HepG2 (cell line): Measurements from ENCODE around the gene TEX19. TPM values are rescaled to one million over a fixed set of nuclear protein-coding genes. Genes with fewer than 3 reads are reported as not detected.

Source experiments
- ADNP ChIP-seq: sonication (generic); formaldehyde crosslinking; IDR thresholded peaks from 2 replicates; pipeline ENCODE4 v1.4.0; 2020; ENCODE audit warnings: missing genetic modification reagents
- E2F1 ChIP-seq: sonication (generic); formaldehyde crosslinking; IDR thresholded peaks from 2 replicates; pipeline ENCODE4 v1.5.0; 2020; ENCODE audit warnings: missing genetic modification reagents
- HNRNPL ChIP-seq: fragments of 200-400 bp; formaldehyde crosslinking; IDR thresholded peaks from 2 replicates; pipeline ENCODE4 v1.6.1; 2017; ENCODE audit warnings: mild to moderate bottlenecking, low read depth, low read length
- KLF11 ChIP-seq: IDR thresholded peaks from 2 replicates; pipeline ENCODE4 v1.6.1; 2016; ENCODE audit warnings: missing compliant biosample characterization
- MAZ ChIP-seq, 2 experiments: sonication (generic) in 1 of 2; formaldehyde crosslinking in 1 of 2; IDR thresholded peaks; 2 replicates each; pipeline versions ENCODE4 v1.5.0 to v1.6.1; 2012 to 2020; ENCODE audit warnings: low read depth in 2 of 2, mild to moderate bottlenecking in 2 of 2, borderline replicate concordance in 1 of 2, improper control_type of control experiment in 1 of 2, low read length in 1 of 2, missing genetic modification reagents in 1 of 2, moderate library complexity in 1 of 2
- MED1 ChIP-seq: sonication (generic); formaldehyde crosslinking; IDR thresholded peaks from 2 replicates; pipeline ENCODE4 v1.4.0; 2020; ENCODE audit warnings: missing genetic modification reagents
- MEIS1 ChIP-seq: sonication (generic); formaldehyde crosslinking; IDR thresholded peaks from 2 replicates; pipeline ENCODE4 v1.9.0; 2021; ENCODE audit warnings: mild to moderate bottlenecking, missing genetic modification reagents, moderate library complexity, borderline replicate concordance
- PAWR ChIP-seq: sonication (generic); formaldehyde crosslinking; IDR thresholded peaks from 2 replicates; pipeline ENCODE4 v1.4.0; 2020; ENCODE audit warnings: missing genetic modification reagents, mild to moderate bottlenecking, borderline replicate concordance
- SNAPC2 ChIP-seq: sonication (generic); formaldehyde crosslinking; IDR thresholded peaks from 2 replicates; pipeline ENCODE4 v1.8.1; 2022; ENCODE audit warnings: mild to moderate bottlenecking, missing genetic modification reagents
- SRF ChIP-seq: IDR thresholded peaks from 2 replicates; pipeline ENCODE4 v1.6.1; 2011; ENCODE audit warnings: mild to moderate bottlenecking, low read depth, low read length, moderate library complexity
- SSRP1 ChIP-seq: IDR thresholded peaks from 2 replicates; pipeline ENCODE4 v1.6.1; 2016; ENCODE audit warnings: control low read depth
- STAT5B ChIP-seq: sonication (generic); formaldehyde crosslinking; IDR thresholded peaks from 2 replicates; pipeline ENCODE4 v1.4.0; 2020; ENCODE audit warnings: missing genetic modification reagents
- ZBTB37 ChIP-seq: sonication (generic); formaldehyde crosslinking; IDR thresholded peaks from 2 replicates; pipeline ENCODE4 v1.4.0; 2020; ENCODE audit warnings: mild to moderate bottlenecking, missing genetic modification reagents
- ZBTB39 ChIP-seq: sonication (generic); formaldehyde crosslinking; IDR thresholded peaks from 2 replicates; pipeline ENCODE4 v1.5.0; 2020; ENCODE audit warnings: missing genetic modification reagents
- ZBTB7B ChIP-seq: sonication (generic); formaldehyde crosslinking; IDR thresholded peaks from 2 replicates; pipeline ENCODE4 v1.4.0; 2020; ENCODE audit warnings: missing genetic modification reagents
- ZNF121 ChIP-seq: sonication (generic); formaldehyde crosslinking; IDR thresholded peaks from 2 replicates; pipeline ENCODE4 v1.5.0; 2020; ENCODE audit warnings: mild to moderate bottlenecking, missing genetic modification reagents
- ZNF280D ChIP-seq: sonication (generic); formaldehyde crosslinking; IDR thresholded peaks from 2 replicates; pipeline ENCODE4 v1.5.1; 2020; ENCODE audit warnings: mild to moderate bottlenecking, missing genetic modification reagents
- ZNF317 ChIP-seq: sonication (generic); formaldehyde crosslinking; IDR thresholded peaks from 2 replicates; pipeline ENCODE4 v1.5.0; 2020; ENCODE audit warnings: mild to moderate bottlenecking, missing genetic modification reagents
- ZNF552 ChIP-seq: sonication (generic); formaldehyde crosslinking; IDR thresholded peaks from 2 replicates; pipeline ENCODE4 v1.9.0; 2022; ENCODE audit warnings: missing genetic modification reagents, mild to moderate bottlenecking, borderline replicate concordance
- ZNF563 ChIP-seq: sonication (generic); formaldehyde crosslinking; IDR thresholded peaks from 2 replicates; pipeline ENCODE4 v1.8.0; 2022; ENCODE audit warnings: mild to moderate bottlenecking, moderate library complexity, missing genetic modification reagents
- ZNF572 ChIP-seq: sonication (generic); formaldehyde crosslinking; IDR thresholded peaks from 2 replicates; pipeline ENCODE4 v1.5.1; 2020; ENCODE audit warnings: mild to moderate bottlenecking, missing genetic modification reagents
- ZNF644 ChIP-seq: IDR thresholded peaks from 2 replicates; pipeline ENCODE4 v1.6.1; 2016; ENCODE audit warnings: low read depth
- ZSCAN22 ChIP-seq: sonication (generic); formaldehyde crosslinking; IDR thresholded peaks from 2 replicates; pipeline ENCODE4 v1.4.0; 2020; ENCODE audit warnings: mild to moderate bottlenecking, missing genetic modification reagents
- polyA plus RNA-seq, 8 experiments: library from polyadenylated mRNA; depleted of rRNA in 3 of 8; stranded (reverse) in 7 of 8; unstranded in 1 of 8; fragments of >200 nt; fragmentation: Illumina TruSeq in 4 of 8; extraction: Trizol in 4 of 8; gene quantifications; 2 replicates each; pipeline versions ENCODE4 v1.2.1 to v1.2.3, GENCODE V29; 2011 to 2016; ENCODE audit warnings: low read depth in 4 of 8, missing spikeins in 1 of 8, mixed read lengths in 1 of 8; ENCODE audit not compliant: insufficient read depth in 1 of 8
- total RNA-seq, 5 experiments: library from RNA; depleted of rRNA; stranded (reverse); fragments of >200 nt; fragmentation: Illumina TruSeq; extraction: Trizol; gene quantifications; 2 replicates each; pipeline ENCODE4 v1.2.3, GENCODE V29; 2016; ENCODE audit warnings: low read depth in 1 of 5

The TEX19 gene
- total and polyA plus RNA-seq, 2 of the 13 experiments (the other 11 are each of a cell fraction or from before 2014, with no cell fraction given), result 1.3 to 6.0 TPM

- no peak for TF ChIP-seq E2F1 (CRISPR knock-in tag)
- no peak for TF ChIP-seq ZNF552 (CRISPR knock-in tag)
- TF ChIP-seq ZNF121 (CRISPR knock-in tag), result no peak
- no peak for TF ChIP-seq SRF
- TF ChIP-seq ZSCAN22 (CRISPR knock-in tag), result no peak
- no peak for TF ChIP-seq ZBTB7B
- no peak for TF ChIP-seq MAZ (IDR thresholded peaks at IDR 0.05; ENCODE audit: borderline replicate concordance, low read depth, low read length)
- TF ChIP-seq MAZ (CRISPR knock-in tag; IDR thresholded peaks at IDR 0.05; ENCODE audit: low read depth), result no peak
- TF ChIP-seq SSRP1, result no peak
- TF ChIP-seq ADNP (CRISPR knock-in tag), result peak; percentile 19; the same call in 1 of the 2 replicates
- no peak for TF ChIP-seq ZBTB37 (CRISPR knock-in tag)
- TF ChIP-seq MED1, result no peak
- TF ChIP-seq ZNF563 (CRISPR knock-in tag), result no peak
- no peak for TF ChIP-seq ZNF280D (CRISPR knock-in tag)
- no peak for TF ChIP-seq STAT5B (CRISPR knock-in tag)
- no peak for TF ChIP-seq SNAPC2
- TF ChIP-seq KLF11 (CRISPR knock-in tag), result no peak
- no peak for TF ChIP-seq PAWR (CRISPR knock-in tag)
- TF ChIP-seq ZNF644, result no peak
- 0 out of 2 replicates have a peak, but pooled peaks have one; percentile 46 for TF ChIP-seq MEIS1 (CRISPR knock-in tag)
- no peak for TF ChIP-seq ZNF317 (CRISPR knock-in tag)
- 0 out of 2 replicates have a peak, but pooled peaks have one; percentile 16 for TF ChIP-seq HNRNPL
- no peak for TF ChIP-seq ZBTB39 (CRISPR knock-in tag)
- TF ChIP-seq ZNF572 (CRISPR knock-in tag), result 0 out of 2 replicates have a peak, but pooled peaks have one; percentile 21
Observed at GRCh38 chr17:82350182-82351030, 8.6 kb upstream of the TEX19 start (continued).
